GM12875 (cell line): Measurements from ENCODE around the gene ZBTB7B.
A peak's percentile ranks its signal among the peaks of the same experiment; 100 is the strongest.

Experiments used
- H3K4me3 ChIP-seq: one replicate; pipeline ENCODE4 v1.5.1; 2011; ENCODE audit warnings: low read depth, low read length, control low read depth
- TF ChIP-seq, protein P1 (sequence below): IDR thresholded peaks from 2 replicates; pipeline ENCODE4 v1.5.1; 2011; ENCODE audit warnings: low read depth, mild to moderate bottlenecking, control low read depth, inconsistent platforms, low read length, moderate library complexity, borderline replicate concordance; ENCODE audit not compliant: insufficient read depth

Gene ZBTB7B

DNA sequence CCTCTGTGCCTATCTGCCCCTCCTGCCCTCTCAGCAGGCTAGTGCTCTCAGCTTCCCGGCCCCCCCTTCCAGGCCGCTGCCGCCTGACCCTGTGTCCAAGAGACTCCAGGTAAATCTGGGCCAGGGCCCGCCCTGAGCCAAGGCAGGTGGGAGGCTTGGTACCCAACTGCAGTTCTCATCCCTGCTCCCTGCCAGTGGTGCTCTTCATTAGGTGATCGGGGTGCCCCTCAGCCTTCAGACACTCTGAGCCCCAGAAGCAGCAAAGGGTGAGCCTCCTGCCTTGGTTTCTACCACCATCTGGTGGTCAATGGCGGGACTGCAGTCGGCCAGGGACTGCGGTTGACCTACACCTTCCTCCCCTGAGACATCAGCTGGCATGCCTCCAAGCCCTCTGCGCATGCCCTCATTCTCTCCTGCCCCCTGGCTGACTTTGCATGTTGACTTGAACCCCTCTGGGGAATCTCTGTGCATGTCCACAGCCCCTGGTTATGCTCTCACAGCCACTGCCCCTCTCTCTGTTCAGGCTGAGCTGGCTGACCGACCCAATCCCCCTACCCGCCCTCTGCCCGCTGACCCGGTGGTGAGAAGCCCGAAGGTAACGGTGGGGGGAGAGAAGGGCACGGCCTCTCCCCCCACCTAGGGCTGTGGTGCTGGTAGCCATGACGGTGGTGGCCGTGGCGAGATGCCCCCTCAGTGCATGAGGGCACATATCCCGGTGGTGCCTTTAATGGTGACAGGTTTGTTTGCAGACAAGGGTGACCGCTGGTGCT, 59.0 kb downstream of the ZBTB7B start:
- no peak overlapping the region for H3K4me3 ChIP-seq
- TF ChIP-seq, protein P1, sequence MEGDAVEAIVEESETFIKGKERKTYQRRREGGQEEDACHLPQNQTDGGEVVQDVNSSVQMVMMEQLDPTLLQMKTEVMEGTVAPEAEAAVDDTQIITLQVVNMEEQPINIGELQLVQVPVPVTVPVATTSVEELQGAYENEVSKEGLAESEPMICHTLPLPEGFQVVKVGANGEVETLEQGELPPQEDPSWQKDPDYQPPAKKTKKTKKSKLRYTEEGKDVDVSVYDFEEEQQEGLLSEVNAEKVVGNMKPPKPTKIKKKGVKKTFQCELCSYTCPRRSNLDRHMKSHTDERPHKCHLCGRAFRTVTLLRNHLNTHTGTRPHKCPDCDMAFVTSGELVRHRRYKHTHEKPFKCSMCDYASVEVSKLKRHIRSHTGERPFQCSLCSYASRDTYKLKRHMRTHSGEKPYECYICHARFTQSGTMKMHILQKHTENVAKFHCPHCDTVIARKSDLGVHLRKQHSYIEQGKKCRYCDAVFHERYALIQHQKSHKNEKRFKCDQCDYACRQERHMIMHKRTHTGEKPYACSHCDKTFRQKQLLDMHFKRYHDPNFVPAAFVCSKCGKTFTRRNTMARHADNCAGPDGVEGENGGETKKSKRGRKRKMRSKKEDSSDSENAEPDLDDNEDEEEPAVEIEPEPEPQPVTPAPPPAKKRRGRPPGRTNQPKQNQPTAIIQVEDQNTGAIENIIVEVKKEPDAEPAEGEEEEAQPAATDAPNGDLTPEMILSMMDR: peak; percentile 99

DNA sequence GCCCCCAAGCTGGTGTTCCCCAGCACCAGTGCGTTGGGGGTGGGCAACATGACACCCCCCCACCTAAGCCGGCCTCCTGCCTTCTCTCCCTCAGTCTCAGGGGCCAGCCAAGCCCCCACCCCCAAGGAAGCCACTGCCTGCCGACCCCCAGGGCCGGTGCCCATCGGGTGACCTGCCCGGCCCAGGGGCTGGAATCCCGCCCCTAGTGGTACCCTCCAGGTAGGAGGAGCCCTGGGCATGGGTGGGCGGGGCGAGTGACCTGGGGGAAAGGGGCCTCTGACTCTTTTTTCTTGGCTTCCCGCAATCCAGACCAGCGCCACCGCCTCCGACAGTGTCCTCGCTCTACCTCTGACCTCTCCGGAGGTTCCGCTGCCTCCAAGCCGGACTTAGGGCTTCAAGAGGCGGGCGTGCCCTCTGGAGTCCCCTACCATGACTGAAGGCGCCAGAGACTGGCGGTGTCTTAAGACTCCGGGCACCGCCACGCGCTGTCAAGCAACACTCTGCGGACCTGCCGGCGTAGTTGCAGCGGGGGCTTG, 59.6 kb downstream of the ZBTB7B start:
- no peak overlapping the region for H3K4me3 ChIP-seq
- TF ChIP-seq, protein P1: no peak

DNA sequence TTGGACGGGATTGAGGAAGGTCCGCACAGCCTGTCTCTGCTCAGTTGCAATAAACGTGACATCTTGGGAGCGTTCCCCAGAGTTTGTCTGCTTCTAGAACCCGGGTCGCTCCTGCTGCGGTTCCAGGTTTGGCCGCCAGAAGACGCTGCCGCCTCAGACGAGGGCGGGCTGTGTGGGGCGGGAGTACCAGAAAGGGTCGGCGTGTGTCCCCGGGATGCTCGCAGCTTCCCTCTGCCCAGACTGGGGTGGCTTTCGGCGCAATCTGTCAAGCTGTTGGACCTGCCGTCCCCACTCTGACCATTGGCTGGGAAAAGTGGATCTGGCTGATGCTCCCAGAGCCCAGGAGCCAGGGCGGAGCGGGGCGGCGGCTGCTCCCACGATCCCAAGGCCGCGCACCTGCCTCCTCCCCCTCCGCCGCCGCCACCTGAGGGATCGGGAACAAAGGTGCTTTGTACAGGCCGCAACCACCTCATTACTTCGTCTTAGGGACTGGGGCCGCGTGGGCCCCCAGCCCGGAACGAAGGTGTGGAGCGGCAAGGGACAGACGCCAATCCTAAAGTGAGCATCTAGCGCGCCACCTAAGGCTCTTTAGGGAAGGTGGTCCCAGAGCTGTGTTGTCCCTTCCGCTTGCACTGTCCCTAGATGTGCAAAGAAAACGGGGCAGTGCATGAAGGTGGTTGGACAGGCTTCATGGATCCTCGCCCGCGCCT, 60.3 kb downstream of the ZBTB7B start:
- TF ChIP-seq, protein P1: peak; percentile 99
- peak overlapping the region; percentile 89 for H3K4me3 ChIP-seq

DNA sequence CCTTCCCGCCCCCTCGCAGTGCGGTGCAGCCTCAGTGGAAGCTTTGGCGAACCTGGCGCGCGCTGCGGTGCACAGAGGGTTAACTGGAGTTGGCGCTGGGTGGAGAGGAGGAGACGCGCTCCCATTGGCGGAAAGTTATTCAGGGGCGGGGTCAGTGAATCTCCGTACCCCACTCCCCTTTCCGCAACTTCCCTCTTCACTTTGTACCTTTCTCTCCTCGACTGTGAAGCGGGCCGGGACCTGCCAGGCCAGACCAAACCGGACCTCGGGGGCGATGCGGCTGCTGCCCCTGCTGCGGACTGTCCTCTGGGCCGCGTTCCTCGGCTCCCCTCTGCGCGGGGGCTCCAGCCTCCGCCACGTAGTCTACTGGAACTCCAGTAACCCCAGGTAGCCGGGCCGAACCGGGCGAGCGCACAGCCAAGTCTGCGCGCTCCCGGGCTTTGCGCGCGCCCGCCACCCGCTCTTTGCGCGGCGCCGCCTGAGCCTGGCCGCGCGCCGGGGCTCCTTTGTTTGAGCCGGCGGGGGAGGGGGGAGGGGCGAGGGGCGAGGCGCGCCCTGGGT, 61.0 kb downstream of the ZBTB7B start, which contains the start of gene EFNA4:
EFNA4 (plus strand) TSS at position 191 of the 561 bp plus-strand sequence; CDS start at position 275, 84 bp downstream.
- TF ChIP-seq, protein P1: no peak

DNA sequence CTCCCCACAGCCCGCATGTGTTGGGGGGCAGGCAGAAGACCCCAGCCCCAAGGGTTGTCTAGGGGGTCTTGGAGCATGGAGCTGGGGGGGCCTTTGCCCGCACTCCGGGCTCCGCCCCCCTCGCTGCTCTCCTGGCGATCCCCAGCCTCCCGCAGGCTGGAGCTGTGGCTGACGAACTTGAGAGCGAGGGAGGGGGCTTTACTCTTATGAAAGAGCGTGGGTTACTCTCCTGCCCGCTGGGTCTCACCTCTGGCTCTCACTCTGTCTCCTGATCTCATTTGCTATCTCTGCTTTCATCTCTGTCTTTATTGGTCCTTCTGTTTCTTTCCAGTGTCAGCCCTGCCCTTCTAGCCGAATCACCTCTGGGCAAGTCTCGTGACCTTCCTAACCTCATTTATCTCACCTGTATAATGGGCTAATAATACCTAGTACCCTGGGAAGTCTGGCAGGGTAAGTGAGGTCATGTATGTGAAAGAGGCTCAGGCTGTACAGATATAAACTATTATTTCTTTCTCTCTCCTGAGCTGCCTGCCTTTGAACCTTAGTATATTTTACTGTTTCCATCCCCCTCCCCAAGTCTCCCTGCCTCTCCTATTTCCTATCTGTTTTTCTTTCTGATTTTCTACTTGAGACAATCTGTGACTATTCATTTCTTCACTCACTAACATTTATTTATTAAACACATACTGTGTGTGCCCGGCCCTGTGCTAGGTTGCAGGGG, 61.7 kb downstream of the ZBTB7B start:
- TF ChIP-seq, protein P1: no peak
- H3K4me3 ChIP-seq: peak overlapping the region; percentile 89

More for the DNA sequence above, 61.0 kb downstream of the ZBTB7B start, which contains the start of gene EFNA4:
- peak within 1 kb of the TSS; percentile 89 for H3K4me3 ChIP-seq

DNA sequence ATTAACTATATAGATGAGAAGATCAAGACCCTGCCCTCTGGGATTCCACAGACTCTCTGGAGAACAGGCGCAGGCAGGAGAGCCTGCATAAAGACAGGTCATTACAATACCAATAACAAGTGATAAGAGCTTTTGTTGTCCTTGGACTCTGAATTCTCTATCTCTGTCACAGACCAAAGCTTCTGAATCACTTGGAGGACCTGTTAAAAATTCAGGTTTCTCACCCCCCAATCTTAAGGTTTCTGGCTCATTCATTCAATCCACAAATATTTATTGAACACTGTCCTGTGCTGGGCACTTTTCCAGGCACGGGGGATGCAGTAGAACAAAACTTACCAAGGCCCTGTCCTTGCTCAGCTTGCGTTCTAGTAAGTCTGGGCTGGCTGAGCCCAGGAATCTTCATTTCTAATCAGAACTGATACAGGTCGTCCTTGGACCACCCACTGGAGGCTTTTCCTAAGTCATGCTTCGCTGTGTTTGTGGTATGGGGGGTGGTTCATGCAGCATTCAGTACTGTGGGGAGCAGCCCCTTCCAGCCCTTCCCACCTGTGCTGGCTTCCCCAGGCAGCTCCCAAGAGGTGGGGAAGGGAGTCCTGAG, 62.3 kb downstream of the ZBTB7B start:
- TF ChIP-seq, protein P1: no peak
- no peak overlapping the region for H3K4me3 ChIP-seq
